Mesodermal cell (in vitro differentiated cells): ENCODE data around the gene TNFRSF21. TPM values are rescaled to one million over a fixed set of nuclear protein-coding genes. Genes with fewer than 3 reads are reported as not detected.
A peak's percentile ranks its signal among the peaks of the same experiment; 100 is the strongest.

Experiments used
- H3K27ac ChIP-seq: 2 replicates; pipeline ENCODE4 v1.7.0; 2013; ENCODE audit warnings: mild to moderate bottlenecking, low read depth, low read length, moderate library complexity; ENCODE audit not compliant: severe bottlenecking
- H3K36me3 ChIP-seq: 2 replicates; pipeline ENCODE4 v1.7.1; 2013; ENCODE audit warnings: mild to moderate bottlenecking, low read length, moderate library complexity; ENCODE audit not compliant: control insufficient read depth, insufficient read depth
- H3K4me1 ChIP-seq: one replicate; pipeline ENCODE4 v1.7.1; 2013; ENCODE audit warnings: mild to moderate bottlenecking, low read length; ENCODE audit not compliant: insufficient read depth, control insufficient read depth, poor library complexity, severe bottlenecking
- H3K4me3 ChIP-seq: 2 replicates; pipeline ENCODE4 v1.7.0; 2013; ENCODE audit warnings: low read length, control low read depth, mild to moderate bottlenecking; ENCODE audit not compliant: insufficient read depth, poor library complexity, severe bottlenecking; ENCODE audit errors: extremely low read depth
- H3K9me3 ChIP-seq: 2 replicates; pipeline ENCODE4 v1.7.1; 2013; ENCODE audit warnings: mild to moderate bottlenecking, low read length, moderate library complexity; ENCODE audit not compliant: control insufficient read depth
- WGBS, 2 experiments: methylation state at CpG; one replicate each; pipeline ENCODE4 v1.1.5; 2013; ENCODE audit warnings: missing lambda C conversion rate in 2 of 2; ENCODE audit not compliant: insufficient coverage in 2 of 2; 5-methylcytosine and 5-hydroxymethylcytosine counted together
- polyA plus RNA-seq, 2 experiments: library from polyadenylated mRNA; stranded (reverse); fragments of 50-300 nt; gene quantifications; one replicate each; pipeline ENCODE4 v1.2.3, GENCODE V29; 2013

Gene TNFRSF21, protein sequence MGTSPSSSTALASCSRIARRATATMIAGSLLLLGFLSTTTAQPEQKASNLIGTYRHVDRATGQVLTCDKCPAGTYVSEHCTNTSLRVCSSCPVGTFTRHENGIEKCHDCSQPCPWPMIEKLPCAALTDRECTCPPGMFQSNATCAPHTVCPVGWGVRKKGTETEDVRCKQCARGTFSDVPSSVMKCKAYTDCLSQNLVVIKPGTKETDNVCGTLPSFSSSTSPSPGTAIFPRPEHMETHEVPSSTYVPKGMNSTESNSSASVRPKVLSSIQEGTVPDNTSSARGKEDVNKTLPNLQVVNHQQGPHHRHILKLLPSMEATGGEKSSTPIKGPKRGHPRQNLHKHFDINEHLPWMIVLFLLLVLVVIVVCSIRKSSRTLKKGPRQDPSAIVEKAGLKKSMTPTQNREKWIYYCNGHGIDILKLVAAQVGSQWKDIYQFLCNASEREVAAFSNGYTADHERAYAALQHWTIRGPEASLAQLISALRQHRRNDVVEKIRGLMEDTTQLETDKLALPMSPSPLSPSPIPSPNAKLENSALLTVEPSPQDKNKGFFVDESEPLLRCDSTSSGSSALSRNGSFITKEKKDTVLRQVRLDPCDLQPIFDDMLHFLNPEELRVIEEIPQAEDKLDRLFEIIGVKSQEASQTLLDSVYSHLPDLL
- 63.4 TPM for polyA plus RNA-seq (2013, experiment 1 of 2)
- polyA plus RNA-seq (2013, experiment 2 of 2): 58.5 TPM

DNA sequence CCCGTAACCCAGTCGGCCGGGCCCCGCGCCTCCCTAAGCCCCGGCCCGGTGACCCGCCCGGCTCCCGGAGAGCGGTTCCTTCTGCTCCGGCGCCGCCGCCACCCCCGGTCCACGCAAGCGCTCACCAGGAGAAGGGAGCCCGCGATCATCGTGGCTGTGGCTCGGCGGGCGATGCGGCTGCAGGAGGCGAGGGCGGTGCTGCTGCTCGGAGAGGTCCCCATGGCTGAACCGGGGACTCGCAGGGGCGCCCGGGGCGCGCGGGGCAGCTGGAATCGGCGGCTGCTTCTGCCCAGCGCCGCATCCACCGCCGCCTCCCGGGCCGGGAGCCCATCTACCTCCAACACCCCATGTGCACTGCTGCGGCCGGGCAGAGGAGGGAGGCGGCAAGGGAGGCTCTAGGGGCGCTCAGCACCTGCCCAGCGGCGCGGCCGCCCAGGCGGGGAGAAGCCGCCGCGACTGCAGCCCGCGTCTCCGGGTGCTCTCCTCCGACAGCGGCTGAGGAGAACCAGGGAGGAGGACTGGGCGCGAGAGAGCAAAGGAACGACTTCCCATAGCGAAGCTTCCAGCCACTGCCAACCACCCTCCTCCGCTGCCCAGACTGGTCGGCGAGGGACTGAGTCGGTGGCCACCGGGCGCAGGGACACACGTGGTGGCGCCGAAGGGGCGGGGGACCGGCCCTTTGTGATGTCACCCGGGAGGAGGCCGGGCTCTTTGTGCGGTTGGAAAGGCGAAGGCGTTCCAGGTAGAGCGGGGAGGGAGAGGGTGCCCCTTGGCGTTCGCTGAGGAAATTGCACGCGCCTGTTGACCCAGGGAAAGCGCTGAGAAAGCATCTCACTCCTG lies at the start of gene TNFRSF21:
Gene TNFRSF21 (minus strand): TSS at position 615 of the 840 bp plus-strand sequence. CDS start 394 bp downstream, at position 221.
- 0% methylated on average over 55 to 68 of the region's 86 CpGs for WGBS, 2 experiments
- H3K4me3 ChIP-seq: peak within 1 kb of the TSS; percentile 97
- no peaks in the 10 kb centered on the region for H3K9me3 ChIP-seq
- peaks cover 8% of the 10 kb centered on the region for H3K4me1 ChIP-seq
- peaks cover 22% of the 10 kb centered on the region for H3K36me3 ChIP-seq
- H3K27ac ChIP-seq: peak within 1 kb of the TSS; percentile 51

DNA sequence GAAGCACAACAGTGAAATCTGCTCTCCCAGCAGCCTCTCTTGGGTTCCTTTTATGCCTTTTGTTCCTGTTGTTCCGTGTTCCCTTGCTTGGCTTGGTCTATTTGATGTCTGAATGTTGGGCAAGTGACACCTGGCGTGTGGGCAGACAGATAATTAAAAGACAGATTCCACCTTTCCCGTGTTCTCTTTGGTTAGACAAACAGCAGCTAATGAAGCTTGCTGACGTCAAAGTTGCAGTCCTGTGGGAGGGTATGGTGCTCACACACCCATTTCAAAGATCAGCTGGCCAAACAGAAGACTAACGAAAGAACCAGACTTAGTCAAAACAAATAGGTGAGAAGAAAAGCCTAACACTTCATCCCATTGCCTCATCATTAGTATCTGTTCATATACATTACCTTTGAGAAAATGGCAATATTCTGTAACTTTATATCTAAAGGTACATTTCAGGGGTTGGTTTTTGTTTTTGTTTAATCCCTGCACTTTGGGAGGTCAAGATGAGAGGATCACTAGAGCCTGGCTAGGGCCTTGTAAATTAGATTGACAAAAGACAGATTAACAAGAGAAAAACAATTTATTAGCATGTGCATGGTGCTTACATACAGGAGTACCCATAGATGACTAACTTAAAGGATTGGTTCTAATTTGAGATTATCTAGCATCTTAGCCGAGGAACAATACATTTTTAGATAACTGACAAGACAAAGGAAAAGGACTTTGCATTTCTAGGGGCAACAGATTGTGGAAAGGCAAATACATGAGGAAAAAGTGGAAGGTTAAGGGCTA lies 48.9 kb upstream of the TNFRSF21 start:
- WGBS, 2 experiments: 72 to 75% methylated on average over 3 to 4 of the region's 6 CpGs
- Histone ChIP-seq H3K27ac (no peak overlapping the region), H3K9me3 (no peaks in the 10 kb centered on the region), H3K4me1 (no peaks in the 10 kb centered on the region), H3K36me3 (no peaks in the 10 kb centered on the region), H3K4me3 (no peak overlapping the region)

DNA sequence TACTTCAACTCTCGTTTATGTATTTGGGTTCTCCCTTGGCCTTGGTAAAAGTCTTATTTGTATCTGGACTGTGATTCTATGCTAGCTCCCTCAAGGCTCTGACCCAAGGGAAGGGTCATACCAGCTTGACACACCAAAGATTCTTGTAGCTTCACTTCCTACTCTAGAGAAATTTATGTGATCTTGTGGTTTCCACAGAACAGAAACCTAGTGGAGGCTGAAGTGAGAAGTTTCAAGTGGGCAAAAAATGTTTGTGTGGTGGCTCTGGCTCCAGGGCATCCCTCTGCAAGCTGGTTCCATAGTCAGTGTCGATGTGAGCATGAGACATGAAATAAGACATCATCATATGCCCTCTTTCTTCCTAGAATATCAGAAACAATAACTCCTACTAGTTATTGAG lies 48.1 kb upstream of the TNFRSF21 start:
- Histone ChIP-seq H3K4me1 (no peaks in the 10 kb centered on the region), H3K4me3 (no peak overlapping the region), H3K27ac (no peak overlapping the region), H3K9me3 (no peaks in the 10 kb centered on the region), H3K36me3 (no peaks in the 10 kb centered on the region)
- 100% methylated on average over 1 of the region's 2 CpGs; no CpG with 5 or more reads in 1 of the 2 experiments for WGBS, 2 experiments

DNA sequence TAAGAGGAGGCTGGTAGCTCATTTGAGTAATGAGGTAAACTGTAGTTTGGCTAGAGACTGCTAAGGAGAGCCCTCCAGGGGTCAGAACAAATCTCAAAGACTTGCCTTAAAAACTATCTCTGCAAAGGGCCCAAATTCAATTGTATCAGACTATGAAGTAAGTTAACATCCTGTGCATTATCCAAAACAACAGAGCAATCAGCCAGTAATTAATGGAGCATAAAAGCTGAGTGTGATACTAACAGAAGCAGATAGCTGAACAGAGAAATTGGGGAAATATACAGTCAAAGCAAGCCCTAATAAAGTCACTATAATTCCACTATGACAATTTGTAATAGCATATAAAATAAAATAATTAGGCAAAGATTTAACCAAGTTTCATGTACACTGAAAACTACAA lies 45.8 kb upstream of the TNFRSF21 start:
- Histone ChIP-seq H3K4me3 (no peak overlapping the region), H3K36me3 (no peaks in the 10 kb centered on the region), H3K9me3 (no peaks in the 10 kb centered on the region), H3K4me1 (no peaks in the 10 kb centered on the region), H3K27ac (no peak overlapping the region)

DNA sequence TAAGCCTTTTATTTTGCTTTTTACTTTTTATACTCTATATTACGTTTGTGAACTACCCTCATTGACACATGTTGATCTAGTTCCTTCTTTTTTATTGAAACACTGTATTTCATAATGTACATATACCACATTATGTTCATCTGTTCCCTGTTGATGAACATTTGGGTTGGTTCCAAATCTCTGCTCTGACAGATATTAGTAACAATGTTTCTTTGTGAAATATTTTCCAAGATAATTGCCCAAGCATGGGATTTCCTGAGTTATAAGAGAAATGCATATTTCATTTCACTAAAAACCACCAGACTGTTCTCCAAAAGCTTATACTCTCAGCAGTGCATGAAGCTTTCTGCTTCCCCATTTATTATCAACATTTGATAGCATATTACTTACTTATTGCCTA lies 44.2 kb upstream of the TNFRSF21 start:
- Histone ChIP-seq H3K4me3 (no peak overlapping the region), H3K36me3 (no peaks in the 10 kb centered on the region), H3K9me3 (no peaks in the 10 kb centered on the region), H3K27ac (no peak overlapping the region), H3K4me1 (no peaks in the 10 kb centered on the region)
- no CpG with 5 or more reads among the region's 1 CpG for WGBS, 2 experiments

DNA sequence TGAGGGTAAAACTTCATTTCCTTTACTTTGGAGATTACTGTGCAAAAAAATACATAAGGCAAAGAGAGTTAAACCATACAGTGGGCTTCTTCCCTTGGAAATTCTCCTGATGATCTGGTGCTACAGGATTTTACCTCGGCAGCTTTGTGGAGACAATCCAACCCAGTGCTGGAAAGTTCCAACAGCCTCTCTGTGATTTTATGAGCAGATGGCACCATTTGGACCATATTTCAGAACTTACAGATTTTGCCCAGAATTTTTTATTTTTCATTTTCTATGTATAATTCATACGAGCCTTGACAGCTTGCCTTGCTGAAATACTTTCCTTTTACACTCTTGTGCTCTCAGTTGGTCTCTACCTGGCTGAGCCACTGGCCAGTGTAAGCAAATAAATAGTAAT lies 43.3 kb upstream of the TNFRSF21 start:
- Histone ChIP-seq H3K4me1 (no peaks in the 10 kb centered on the region), H3K36me3 (no peaks in the 10 kb centered on the region), H3K27ac (no peak overlapping the region), H3K4me3 (no peak overlapping the region), H3K9me3 (no peaks in the 10 kb centered on the region)
- 100% methylated on average over 1 of the region's 2 CpGs for WGBS, 2 experiments

DNA sequence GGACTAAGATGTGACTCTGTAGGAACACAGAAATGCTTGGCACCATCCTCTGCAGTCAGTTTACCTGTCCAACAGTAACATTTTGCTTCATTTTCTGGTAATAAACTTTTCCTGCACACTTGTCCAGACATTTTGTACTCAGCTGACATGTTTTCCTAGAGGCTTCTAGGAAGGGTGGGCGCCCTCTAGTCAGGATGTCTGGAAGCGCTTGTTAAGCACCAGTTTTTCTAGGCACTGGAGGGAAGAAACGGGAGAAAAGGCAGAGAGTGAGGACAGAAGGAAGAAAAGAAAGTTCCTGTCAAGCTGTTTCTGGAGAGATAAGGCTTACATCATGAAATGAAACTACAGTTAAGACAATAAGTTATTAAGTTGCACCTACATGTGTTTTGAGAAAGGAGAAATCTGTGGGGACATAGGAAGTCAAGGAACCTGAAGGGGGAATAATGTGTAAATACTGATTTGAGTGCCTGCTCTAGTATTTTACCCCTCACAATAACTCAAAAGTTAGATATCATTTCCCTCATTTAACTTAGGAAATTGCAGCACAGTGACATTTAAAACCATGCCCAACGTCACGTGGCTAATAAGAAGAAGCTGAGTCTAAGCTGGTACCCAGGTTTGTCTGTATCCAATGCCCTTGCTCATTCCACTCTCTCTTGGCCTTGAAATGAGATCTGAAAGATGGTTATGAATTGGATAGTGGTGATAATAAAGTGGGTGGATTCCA lies 42.7 kb upstream of the TNFRSF21 start:
- no peaks in the 10 kb centered on the region for H3K36me3 ChIP-seq
- no peaks in the 10 kb centered on the region for H3K4me1 ChIP-seq
- no peak overlapping the region for H3K4me3 ChIP-seq
- 83 to 100% methylated on average over 1 to 3 of the region's 5 CpGs for WGBS, 2 experiments
- no peaks in the 10 kb centered on the region for H3K9me3 ChIP-seq
- H3K27ac ChIP-seq: no peak overlapping the region

DNA sequence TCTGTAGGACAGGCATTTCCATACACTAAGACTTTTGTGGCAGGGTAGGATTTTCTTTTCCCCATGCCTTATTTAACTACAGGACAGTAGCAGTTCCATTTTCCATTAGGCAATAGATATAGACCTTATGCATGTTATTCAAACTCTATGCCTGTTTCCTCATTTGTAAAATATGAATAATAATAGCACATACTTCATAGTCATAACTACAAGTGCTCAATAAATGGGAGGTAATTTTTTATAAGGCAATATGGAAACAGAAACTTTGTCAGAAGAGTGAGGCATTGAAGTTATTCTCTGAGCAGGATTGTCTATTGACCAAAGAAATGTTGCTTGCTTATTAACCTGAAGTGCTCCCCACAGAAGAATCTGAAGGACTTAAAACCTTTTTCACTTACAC lies 41.9 kb upstream of the TNFRSF21 start:
- H3K27ac ChIP-seq: no peak overlapping the region
- H3K36me3 ChIP-seq: no peaks in the 10 kb centered on the region
- H3K4me3 ChIP-seq: no peak overlapping the region

DNA sequence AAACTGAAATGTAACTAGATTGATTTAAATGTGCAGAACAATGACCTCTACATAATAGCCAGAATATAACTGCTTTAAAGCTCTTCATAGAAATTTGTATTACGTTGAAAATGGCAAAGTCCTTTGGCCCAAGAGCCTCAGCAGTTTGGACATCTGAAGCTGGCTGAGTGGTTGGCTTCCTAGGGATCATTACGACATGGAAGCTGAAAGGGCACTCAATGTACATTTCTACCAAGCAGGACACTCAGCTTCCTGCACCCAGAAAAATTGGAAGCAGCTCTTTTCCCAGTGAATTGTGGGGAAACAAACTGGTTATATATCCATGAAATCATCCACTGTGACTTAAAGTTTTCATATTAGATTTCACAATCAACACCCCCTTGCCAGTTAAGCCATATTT lies 40.2 kb upstream of the TNFRSF21 start:
- 100% methylated on average over 1 to 2 of the region's 2 CpGs for WGBS, 2 experiments
- H3K4me1 ChIP-seq: no peaks in the 10 kb centered on the region

More for the DNA sequence above, 41.9 kb upstream of the TNFRSF21 start:
- H3K4me1 ChIP-seq: no peaks in the 10 kb centered on the region
- no peaks in the 10 kb centered on the region for H3K9me3 ChIP-seq

More for the DNA sequence above, 40.2 kb upstream of the TNFRSF21 start:
- no peak overlapping the region for H3K27ac ChIP-seq
- H3K4me3 ChIP-seq: no peak overlapping the region
- H3K9me3 ChIP-seq: no peaks in the 10 kb centered on the region
- H3K36me3 ChIP-seq: no peaks in the 10 kb centered on the region
